CD14-positive monocyte (primary cell): ENCODE results near the gene GPR68. TPM values are rescaled to one million over a fixed set of nuclear protein-coding genes. Genes with fewer than 3 reads are reported as not detected.

Source experiments
- DNase-seq, 3 donors: peaks; one replicate each; pipeline ENCODE4 v3.0.0-alpha.2; 2011 to 2022
- H2AFZ ChIP-seq: 2 replicates; pipeline ENCODE4 v1.6.0; 2012; ENCODE audit warnings: mild to moderate bottlenecking, low read depth, low read length, inconsistent platforms; ENCODE audit not compliant: insufficient read depth, poor library complexity, severe bottlenecking
- H3K27ac ChIP-seq, 2 donors: 1 replicate in 1 of 2; 2 replicates in 1 of 2; pipeline ENCODE4 v1.5.1; 2012 to 2013; ENCODE audit warnings: low read length in 2 of 2, control low read depth in 1 of 2, inconsistent platforms in 1 of 2, low read depth in 1 of 2, mild to moderate bottlenecking in 1 of 2
- H3K27me3 ChIP-seq, 2 donors: one replicate each; pipeline versions ENCODE4 v1.6.0 to v1.6.1; 2011 to 2013; ENCODE audit warnings: low read length in 2 of 2; ENCODE audit not compliant: control insufficient read depth in 2 of 2, insufficient read depth in 2 of 2
- H3K36me3 ChIP-seq, 2 donors: replicated peaks in 1 of 2; 1 replicate in 1 of 2; 2 replicates in 1 of 2; pipeline versions ENCODE4 v1.5.1 to v1.6.1; 2012 to 2013; ENCODE audit warnings: low read length in 2 of 2, control low read depth in 1 of 2, inconsistent platforms in 1 of 2, mild to moderate bottlenecking in 1 of 2; ENCODE audit not compliant: insufficient read depth in 2 of 2, control insufficient read depth in 1 of 2
- H3K4me1 ChIP-seq, 2 donors: 1 replicate in 1 of 2; 2 replicates in 1 of 2; pipeline versions ENCODE4 v1.5.1 to v1.6.1; 2012 to 2013; ENCODE audit warnings: low read length in 2 of 2, control low read depth in 1 of 2, inconsistent platforms in 1 of 2, mild to moderate bottlenecking in 1 of 2, moderate library complexity in 1 of 2; ENCODE audit not compliant: insufficient read depth in 2 of 2, control insufficient read depth in 1 of 2
- H3K4me2 ChIP-seq: replicated peaks from 2 replicates; pipeline ENCODE3; 2012; ENCODE audit warnings: low read length, moderate library complexity, mild to moderate bottlenecking; ENCODE audit not compliant: poor library complexity, severe bottlenecking; ENCODE audit errors: extremely low read depth
- H3K4me3 ChIP-seq, 3 experiments: fragments of 200-600 bp in 1 of 3; sonication (generic) in 1 of 3; replicated peaks in 1 of 3; 1 replicate in 2 of 3; 2 replicates in 1 of 3; pipeline ENCODE4 v1.5.1; 2011 to 2013; ENCODE audit warnings: low read length in 3 of 3, mild to moderate bottlenecking in 3 of 3, control low read depth in 2 of 3, low read depth in 2 of 3, inconsistent platforms in 1 of 3, moderate library complexity in 1 of 3
- H3K79me2 ChIP-seq: 2 replicates; pipeline ENCODE4 v1.6.0; 2012; ENCODE audit warnings: mild to moderate bottlenecking, control low read depth, inconsistent platforms, low read length, moderate library complexity; ENCODE audit not compliant: insufficient read depth
- H3K9ac ChIP-seq: 2 replicates; pipeline ENCODE4 v1.6.0; 2017; ENCODE audit warnings: low read length, mild to moderate bottlenecking; ENCODE audit not compliant: insufficient read depth, poor library complexity, severe bottlenecking
- H3K9me3 ChIP-seq, 2 donors: replicated peaks in 1 of 2; 1 replicate in 1 of 2; 2 replicates in 1 of 2; pipeline versions ENCODE4 v1.5.1 to v1.6.1; 2012 to 2013; ENCODE audit warnings: low read length in 2 of 2, control low read depth in 1 of 2; ENCODE audit not compliant: control insufficient read depth in 1 of 2, insufficient read depth in 1 of 2
- H4K20me1 ChIP-seq: 2 replicates; pipeline ENCODE4 v1.6.0; 2012; ENCODE audit warnings: mild to moderate bottlenecking, low read length, control low read depth, moderate library complexity; ENCODE audit not compliant: insufficient read depth
- H3K27ac Mint-ChIP-seq, 7 donors: one replicate each; pipeline ENCODE4 v1.8.0; 2020; ENCODE audit warnings: mild to moderate bottlenecking in 7 of 7, mixed read lengths in 7 of 7, moderate library complexity in 6 of 7, inconsistent platforms in 2 of 7
- H3K27me3 Mint-ChIP-seq, 3 donors: one replicate each; pipeline ENCODE4 v1.8.0; 2021 to 2022; ENCODE audit warnings: low read depth in 3 of 3, mild to moderate bottlenecking in 3 of 3, mixed read lengths in 3 of 3, moderate library complexity in 3 of 3, inconsistent platforms in 1 of 3
- H3K36me3 Mint-ChIP-seq, 2 donors: one replicate each; pipeline ENCODE4 v1.8.0; 2020; ENCODE audit warnings: mixed read lengths in 2 of 2, inconsistent platforms in 1 of 2, mild to moderate bottlenecking in 1 of 2
- H3K4me1 Mint-ChIP-seq: one replicate; pipeline ENCODE4 v1.8.0; 2020; ENCODE audit warnings: mild to moderate bottlenecking, mixed read lengths
- H3K4me3 Mint-ChIP-seq, 2 donors: one replicate each; pipeline ENCODE4 v1.8.0; 2020; ENCODE audit warnings: mild to moderate bottlenecking in 2 of 2, mixed read lengths in 2 of 2, moderate library complexity in 1 of 2
- H3K9me3 Mint-ChIP-seq, 7 donors: one replicate each; pipeline ENCODE4 v1.8.0; 2020 to 2022; ENCODE audit warnings: mixed read lengths in 7 of 7, mild to moderate bottlenecking in 6 of 7, moderate library complexity in 6 of 7, inconsistent platforms in 2 of 7
- CTCF ChIP-seq: fragments of 200-600 bp; IDR thresholded peaks from one replicate; pipeline ENCODE4 v1.8.0; 2022; ENCODE audit warnings: antibody characterized with exemption, mild to moderate bottlenecking
- WGBS: methylation state at CpG from one replicate; pipeline ENCODE4 v1.1.5; 2013; ENCODE audit warnings: missing lambda C conversion rate; ENCODE audit not compliant: insufficient coverage; 5-methylcytosine and 5-hydroxymethylcytosine counted together
- intact Hi-C, 2 donors: fragments of 100-400 bp; cut with micrococcal nuclease; formaldehyde crosslinking; loops; one replicate each; pipeline versions ENCODE4 v1.15.0 to v1.15.1; 2023
- polyA plus RNA-seq, 3 donors: library from polyadenylated mRNA; depleted of rRNA in 1 of 3; unstranded in 2 of 3; stranded (reverse) in 1 of 3; fragments of 300-500 nt in 2 of 3; fragments of >200 nt in 1 of 3; fragmentation: Illumina TruSeq in 2 of 3; gene quantifications; 1 replicate in 2 of 3; 2 replicates in 1 of 3; pipeline ENCODE4 v1.2.3, GENCODE V29; 2012 to 2021

GPR68 gene
- polyA plus RNA-seq, 3 donors = 0.05 to 0.07 TPM; not detected in 1

- peaks cover 0 to 2% (median 1%) of the 10 kb centered on the region in 3 donors for H3K27me3 Mint-ChIP-seq
- no peak overlapping the region for H3K4me3 Mint-ChIP-seq
- H3K9ac ChIP-seq = no peak overlapping the region
- H2AFZ ChIP-seq = no peak overlapping the region
- no peaks in the 10 kb centered on the region for H3K27me3 ChIP-seq
- H3K27ac Mint-ChIP-seq = peak overlapping the region in 2 of 7 donors; percentile 55 to 67
- no peaks in the 10 kb centered on the region for H4K20me1 ChIP-seq
- TF ChIP-seq CTCF = no peak
- no peaks in the 10 kb centered on the region for H3K9me3 ChIP-seq
- no peak overlapping the region for H3K4me3 ChIP-seq
- H3K4me1 ChIP-seq = no peaks in the 10 kb centered on the region
- peaks cover 81 to 90% of the 10 kb centered on the region in 2 donors for H3K36me3 Mint-ChIP-seq
- no peak overlapping the region for H3K4me2 ChIP-seq
- peaks cover 2% of the 10 kb centered on the region for H3K4me1 Mint-ChIP-seq
- no peaks in the 10 kb centered on the region for H3K79me2 ChIP-seq
- DNase-seq = no peak
- H3K27ac ChIP-seq = peak overlapping the region in 1 of 2 donors; percentile 14
- H3K9me3 Mint-ChIP-seq = peaks cover 0 to 1% (median 0%) of the 10 kb centered on the region in 7 donors
- 95% methylated on average over 8 of the region's 13 CpGs for WGBS
- H3K36me3 ChIP-seq = peaks cover 82 to 96% of the 10 kb centered on the region in 2 donors
- intact Hi-C loops = no loop called here
Measured at GRCh38 chr14:91219517-91220389, 24.8 kb downstream of the GPR68 start.

- H2AFZ ChIP-seq = no peak overlapping the region
- no peak overlapping the region for H3K4me3 ChIP-seq
- 100% methylated on average over 1 of the region's 4 CpGs for WGBS
- Mint-ChIP-seq H3K4me1 (peaks cover 2% of the 10 kb centered on the region), H3K9me3 (peaks cover 0 to 1% (median 0%) of the 10 kb centered on the region in 7 donors), H3K36me3 (peaks cover 81 to 90% of the 10 kb centered on the region in 2 donors), H3K27ac (peak overlapping the region in 1 of 7 donors; percentile 42), H3K4me3 (no peak overlapping the region), H3K27me3 (peaks cover 0 to 2% (median 1%) of the 10 kb centered on the region in 3 donors)
- intact Hi-C loops = no loop called here
- H3K27ac ChIP-seq = no peak overlapping the region
- no peaks in the 10 kb centered on the region for H3K4me1 ChIP-seq
- no peaks in the 10 kb centered on the region for H4K20me1 ChIP-seq
- H3K4me2 ChIP-seq = no peak overlapping the region
- no peak for TF ChIP-seq CTCF
- H3K79me2 ChIP-seq = no peaks in the 10 kb centered on the region
- no peaks in the 10 kb centered on the region for H3K27me3 ChIP-seq
- H3K9ac ChIP-seq = no peak overlapping the region
- DNase-seq = no peak
- H3K9me3 ChIP-seq = no peaks in the 10 kb centered on the region
- H3K36me3 ChIP-seq = peaks cover 77 to 95% of the 10 kb centered on the region in 2 donors
Measured at GRCh38 chr14:91218014-91218413, 26.5 kb downstream of the GPR68 start.
